GM23338 (cell line): ENCODE measurements around the gene WWC1.

Experiments
- CREB1 ChIP-seq: fragments of 250-450 bp; sonication (Bioruptor Pico); IDR thresholded peaks from 2 replicates; pipeline ENCODE4 v1.5.0; 2020; ENCODE audit warnings: low read depth, mild to moderate bottlenecking, moderate library complexity
- CTCF ChIP-seq, 2 experiments: fragments of 200-600 bp in 1 of 2; sonication (generic) in 1 of 2; conservative IDR thresholded peaks; 2 replicates each; pipeline versions ENCODE4 v1.5.1 to v1.6.1; 2016 to 2017; ENCODE audit warnings: antibody characterized with exemption in 2 of 2, low read depth in 2 of 2, mild to moderate bottlenecking in 2 of 2, moderate library complexity in 1 of 2
- EZH2 ChIP-seq: fragments of 200-600 bp; sonication (generic); IDR thresholded peaks from one replicate; pipeline ENCODE4 v1.8.0; 2017; ENCODE audit warnings: antibody characterized with exemption, mild to moderate bottlenecking, low read depth; ENCODE audit not compliant: unreplicated experiment
- EZH2phosphoT487 ChIP-seq: fragments of 200-600 bp; sonication (generic); IDR thresholded peaks from one replicate; pipeline ENCODE4 v1.8.1; 2018; ENCODE audit warnings: antibody characterized with exemption; ENCODE audit not compliant: unreplicated experiment
- JUNB ChIP-seq: IDR thresholded peaks from one replicate; pipeline ENCODE4 v1.6.1; 2016; ENCODE audit warnings: antibody characterized with exemption; ENCODE audit not compliant: unreplicated experiment
- POLR2AphosphoS5 ChIP-seq: IDR thresholded peaks from 2 replicates; pipeline ENCODE4 v1.6.1; 2016; ENCODE audit warnings: antibody characterized with exemption, low read depth
- REST ChIP-seq: IDR thresholded peaks from one replicate; pipeline ENCODE4 v1.6.1; 2018; ENCODE audit warnings: antibody characterized with exemption; ENCODE audit not compliant: unreplicated experiment
- STAT1 ChIP-seq: IDR thresholded peaks from one replicate; pipeline ENCODE4 v1.6.1; 2016; ENCODE audit warnings: antibody characterized with exemption; ENCODE audit not compliant: unreplicated experiment
- ZNF114 ChIP-seq: fragments of 250-450 bp; sonication (Bioruptor Pico); IDR thresholded peaks from 2 replicates; pipeline ENCODE4 v1.5.0; 2020; ENCODE audit warnings: mild to moderate bottlenecking, moderate library complexity
- ZNF462 ChIP-seq: fragments of 250-450 bp; sonication (Bioruptor Pico); IDR thresholded peaks from 2 replicates; pipeline ENCODE4 v1.5.0; 2020; ENCODE audit warnings: mild to moderate bottlenecking, moderate library complexity

- no peak for TF ChIP-seq CTCF (conservative IDR thresholded peaks at IDR 0.05; ENCODE audit: low read depth in 2 of 2)
- TF ChIP-seq REST, result no peak
- TF ChIP-seq EZH2phosphoT487, result no peak
- no peak for TF ChIP-seq POLR2AphosphoS5
- no peak for TF ChIP-seq EZH2
- no peak for TF ChIP-seq STAT1
- no peak for TF ChIP-seq JUNB
- TF ChIP-seq ZNF114 (CRISPR knock-in tag), result no peak
- TF ChIP-seq CREB1, result no peak
- TF ChIP-seq ZNF462, result no peak
Measured at GRCh38 chr5:168489059-168489458, 197.6 kb downstream of the WWC1 start.
